Measurements from ENCODE around the gene VPS50.

- TF ChIP-seq CTCF (IDR thresholded peaks at IDR 0.05): no peak
- TF ChIP-seq POLR2AphosphoS5 (IDR thresholded peaks at IDR 0.05): no peak
- no peak for TF ChIP-seq POLR2A (IDR thresholded peaks at IDR 0.05)
These were observed 83.7 kb downstream of the VPS50 start for GRCh38 chr7:93315896-93316295.

All from breast epithelium (tissue), 3 donors.